GM12864 (cell line): ENCODE results near the gene ZBTB16.

ENCODE experiments used
- DNase-seq: peaks from one replicate; pipeline ENCODE4 v3.0.0-alpha.2; 2011; ENCODE audit warnings: low read depth
- H3K4me3 ChIP-seq: 2 replicates; pipeline ENCODE4 v1.5.1; 2011; ENCODE audit warnings: mild to moderate bottlenecking, low read depth, low read length, control low read depth
- CTCF ChIP-seq: IDR thresholded peaks from 2 replicates; pipeline ENCODE4 v1.5.1; 2011; ENCODE audit warnings: low read depth, mild to moderate bottlenecking, moderate library complexity, low read length, control low read depth, inconsistent platforms; ENCODE audit errors: missing control alignments

Gene ZBTB16

GRCh38 chr11:114087025-114087424, 27.5 kb downstream of the ZBTB16 start:
- no peak for TF ChIP-seq CTCF
- DNase-seq, result no peak
- no peak overlapping the region for H3K4me3 ChIP-seq

GRCh38 chr11:114088216-114088615, 28.7 kb downstream of the ZBTB16 start:
- H3K4me3 ChIP-seq, result no peak overlapping the region
- DNase-seq, result no peak
- no peak for TF ChIP-seq CTCF

GRCh38 chr11:114088836-114089235, 29.3 kb downstream of the ZBTB16 start:
- TF ChIP-seq CTCF, result no peak
- no peak overlapping the region for H3K4me3 ChIP-seq
- DNase-seq, result no peak

GRCh38 chr11:114089748-114090147, 30.2 kb downstream of the ZBTB16 start:
- H3K4me3 ChIP-seq, result no peak overlapping the region
- DNase-seq, result no peak
- TF ChIP-seq CTCF, result no peak

DNA sequence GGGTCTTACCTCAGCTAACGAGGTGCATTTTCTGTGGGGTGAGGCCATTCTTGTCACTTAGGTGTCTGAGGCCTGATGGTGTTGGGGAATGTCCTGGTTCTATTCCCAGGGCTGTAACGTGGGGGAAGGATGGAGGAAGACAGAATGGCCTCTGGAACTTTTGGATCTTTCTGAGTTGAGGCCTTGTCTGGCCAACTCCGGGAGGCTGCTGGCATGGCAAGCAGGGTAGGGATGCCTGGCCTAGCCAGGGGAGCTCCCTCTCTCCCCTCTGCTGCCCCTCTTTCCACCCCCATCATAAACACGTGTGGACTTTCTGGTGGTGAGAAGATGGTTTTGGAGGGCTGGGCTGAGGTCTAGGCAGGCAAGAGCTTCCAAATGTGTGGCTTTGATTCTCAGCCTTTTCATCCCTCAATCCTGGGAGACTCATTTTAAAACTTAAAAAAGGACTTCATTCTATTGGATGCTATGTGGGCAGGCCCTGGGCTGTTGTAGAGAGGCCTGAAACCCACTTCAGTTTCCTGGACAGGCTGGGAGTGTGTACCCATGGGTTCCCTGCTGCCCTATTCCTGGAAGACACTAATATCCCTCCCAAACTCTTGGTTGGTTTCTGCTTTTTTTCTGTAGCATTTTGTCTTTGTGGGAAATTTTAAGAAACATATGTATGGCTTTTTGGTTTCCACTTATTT, 30.9 kb downstream of the ZBTB16 start:
- no peak for DNase-seq
- H3K4me3 ChIP-seq, result no peak overlapping the region
- no peak for TF ChIP-seq CTCF

GRCh38 chr11:114090976-114091375, 31.5 kb downstream of the ZBTB16 start:
- no peak for TF ChIP-seq CTCF
- no peak overlapping the region for H3K4me3 ChIP-seq
- no peak for DNase-seq

DNA sequence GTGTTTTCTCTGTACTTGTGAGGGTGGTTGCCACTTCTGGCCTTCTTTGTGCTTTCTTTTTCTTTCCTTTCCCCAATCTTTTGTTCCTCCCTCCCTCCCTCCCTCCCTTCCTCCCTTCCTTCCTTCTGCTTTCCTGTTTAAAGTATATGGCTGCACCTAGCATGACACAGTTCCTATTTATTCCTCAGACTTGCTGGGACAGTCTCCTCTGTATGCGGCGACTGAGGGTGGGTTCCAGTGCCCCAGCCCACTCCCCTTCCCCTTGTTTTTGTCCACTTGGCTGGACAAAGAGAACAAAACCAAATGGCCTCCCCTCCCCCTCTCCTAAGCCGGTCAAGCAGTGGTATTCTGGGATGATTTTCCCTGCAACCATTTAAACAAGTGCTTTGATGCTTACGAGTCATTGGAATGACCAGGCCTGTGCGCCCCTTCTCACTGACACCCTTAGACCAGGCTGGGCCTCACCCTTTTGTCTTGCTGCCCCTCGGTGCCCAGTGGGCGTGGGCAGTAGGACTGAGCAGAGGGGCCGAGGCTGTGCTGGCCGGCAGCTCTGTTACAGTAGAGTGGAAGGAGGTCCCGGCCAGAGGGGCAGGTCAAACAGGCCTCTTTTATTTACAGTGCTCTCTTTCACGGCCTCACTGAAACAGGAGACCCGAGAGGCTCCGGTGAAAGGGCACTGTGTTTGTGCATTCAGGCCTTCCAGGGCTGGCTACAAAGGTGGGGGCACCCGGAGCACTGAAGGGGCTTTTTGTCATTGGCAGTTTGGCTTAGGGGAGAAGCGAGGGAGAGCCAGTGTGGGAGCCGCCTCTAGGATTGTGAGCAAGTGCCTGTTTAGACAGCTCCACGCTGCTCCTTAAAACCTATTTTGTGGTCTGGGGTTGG, 32.2 kb downstream of the ZBTB16 start:
- no peak overlapping the region for H3K4me3 ChIP-seq
- no peak for DNase-seq
- TF ChIP-seq CTCF, result no peak
